Testis (tissue), 2 donors: ENCODE data around the gene REV3L.

ENCODE experiments used
- CTCF ChIP-seq, 3 experiments: fragments of 450-650 bp in 2 of 3; fragments of 200-600 bp in 1 of 3; sonication (generic) in 1 of 3; IDR thresholded peaks; one replicate each; pipeline ENCODE4 v1.5.1; 2016 to 2019; ENCODE audit warnings: antibody characterized with exemption in 3 of 3, mild to moderate bottlenecking in 2 of 3, moderate library complexity in 1 of 3
- POLR2A ChIP-seq: fragments of 450-650 bp; IDR thresholded peaks from one replicate; pipeline ENCODE4 v1.6.1; 2017; ENCODE audit warnings: antibody characterized with exemption, mild to moderate bottlenecking, moderate library complexity

- TF ChIP-seq CTCF (IDR thresholded peaks at IDR 0.05) = no peak
- no peak for TF ChIP-seq POLR2A
Measured at GRCh38 chr6:111486475-111486874, 3.5 kb upstream of the REV3L start.
